HepG2 (cell line): ENCODE results near the gene SLC7A10. TPM values are rescaled to one million over a fixed set of nuclear protein-coding genes. Genes with fewer than 3 reads are reported as not detected.
A peak's percentile ranks its signal among the peaks of the same experiment; 100 is the strongest.

Experiments used
- BORCS8-MEF2B ChIP-seq: sonication (generic); formaldehyde crosslinking; IDR thresholded peaks from 2 replicates; pipeline ENCODE4 v1.8.0; 2022; ENCODE audit warnings: mild to moderate bottlenecking, missing genetic modification reagents
- HOXA3 ChIP-seq: sonication (generic); formaldehyde crosslinking; IDR thresholded peaks from 2 replicates; pipeline ENCODE4 v1.5.0; 2020; ENCODE audit warnings: missing genetic modification reagents
- KMT2B ChIP-seq: IDR thresholded peaks from 2 replicates; pipeline ENCODE4 v1.6.1; 2016; ENCODE audit warnings: missing genetic modification reagents, missing compliant biosample characterization
- MAZ ChIP-seq, 2 experiments: sonication (generic) in 1 of 2; formaldehyde crosslinking in 1 of 2; IDR thresholded peaks; 2 replicates each; pipeline versions ENCODE4 v1.5.0 to v1.6.1; 2012 to 2020; ENCODE audit warnings: low read depth in 2 of 2, mild to moderate bottlenecking in 2 of 2, borderline replicate concordance in 1 of 2, improper control_type of control experiment in 1 of 2, low read length in 1 of 2, missing genetic modification reagents in 1 of 2, moderate library complexity in 1 of 2
- MIXL1 ChIP-seq: IDR thresholded peaks from 2 replicates; pipeline ENCODE4 v1.6.1; 2016
- MYC ChIP-seq: sonication (generic); formaldehyde crosslinking; IDR thresholded peaks from 2 replicates; pipeline ENCODE4 v1.9.0; 2021; ENCODE audit warnings: missing genetic modification reagents, borderline replicate concordance
- NFYB ChIP-seq: sonication (generic); formaldehyde crosslinking; IDR thresholded peaks from 2 replicates; pipeline ENCODE4 v1.4.0; 2020; ENCODE audit warnings: missing genetic modification reagents
- ONECUT2 ChIP-seq: sonication (generic); formaldehyde crosslinking; IDR thresholded peaks from 2 replicates; pipeline ENCODE4 v1.4.0; 2020; ENCODE audit warnings: missing genetic modification reagents
- PHB2 ChIP-seq: fragments of 450-650 bp; IDR thresholded peaks from 2 replicates; pipeline ENCODE4 v1.6.1; 2018; ENCODE audit not compliant: partially characterized antibody
- RAD21 ChIP-seq: fragments of 450-650 bp; formaldehyde crosslinking; IDR thresholded peaks from 2 replicates; pipeline ENCODE4 v1.5.0; 2020; ENCODE audit warnings: mild to moderate bottlenecking
- RXRA ChIP-seq: sonication (generic); formaldehyde crosslinking; IDR thresholded peaks from 2 replicates; pipeline ENCODE4 v1.5.1; 2020; ENCODE audit warnings: missing genetic modification reagents
- SSRP1 ChIP-seq: IDR thresholded peaks from 2 replicates; pipeline ENCODE4 v1.6.1; 2016; ENCODE audit warnings: control low read depth
- THAP11 ChIP-seq: IDR thresholded peaks from 2 replicates; pipeline ENCODE4 v1.6.1; 2016; ENCODE audit warnings: missing biosample characterization, missing genetic modification reagents
- ZNF20 ChIP-seq: sonication (generic); formaldehyde crosslinking; IDR thresholded peaks from 2 replicates; pipeline ENCODE4 v1.4.0; 2020; ENCODE audit warnings: mild to moderate bottlenecking, moderate library complexity, missing genetic modification reagents
- ZNF264 ChIP-seq: sonication (generic); formaldehyde crosslinking; IDR thresholded peaks from 2 replicates; pipeline ENCODE4 v1.4.0; 2020; ENCODE audit warnings: missing genetic modification reagents
- ZNF761 ChIP-seq: sonication (generic); formaldehyde crosslinking; conservative IDR thresholded peaks from 2 replicates; pipeline ENCODE4 v1.4.0; 2020; ENCODE audit warnings: mild to moderate bottlenecking, missing genetic modification reagents
- ZNF792 ChIP-seq: IDR thresholded peaks from 2 replicates; pipeline ENCODE4 v1.6.1; 2016
- ZSCAN21 ChIP-seq: sonication (generic); formaldehyde crosslinking; IDR thresholded peaks from 2 replicates; pipeline ENCODE4 v1.8.0; 2022; ENCODE audit warnings: mild to moderate bottlenecking, missing genetic modification reagents, moderate library complexity, borderline replicate concordance
- polyA plus RNA-seq, 8 experiments: library from polyadenylated mRNA; depleted of rRNA in 3 of 8; stranded (reverse) in 7 of 8; unstranded in 1 of 8; fragments of >200 nt; fragmentation: Illumina TruSeq in 4 of 8; extraction: Trizol in 4 of 8; gene quantifications; 2 replicates each; pipeline versions ENCODE4 v1.2.1 to v1.2.3, GENCODE V29; 2011 to 2016; ENCODE audit warnings: low read depth in 4 of 8, missing spikeins in 1 of 8, mixed read lengths in 1 of 8; ENCODE audit not compliant: insufficient read depth in 1 of 8
- total RNA-seq, 5 experiments: library from RNA; depleted of rRNA; stranded (reverse); fragments of >200 nt; fragmentation: Illumina TruSeq; extraction: Trizol; gene quantifications; 2 replicates each; pipeline ENCODE4 v1.2.3, GENCODE V29; 2016; ENCODE audit warnings: low read depth in 1 of 5
- TF ChIP-seq, protein P1 (sequence below): sonication (generic); formaldehyde crosslinking; IDR thresholded peaks from 2 replicates; pipeline ENCODE4 v1.5.1; 2020; ENCODE audit warnings: missing genetic modification reagents, mild to moderate bottlenecking, borderline replicate concordance
- TF ChIP-seq, protein P2 (sequence below): sonication (generic); formaldehyde crosslinking; IDR thresholded peaks from 2 replicates; pipeline ENCODE4 v1.8.0; 2022; ENCODE audit warnings: missing genetic modification reagents, mild to moderate bottlenecking, inconsistent platforms, borderline replicate concordance
- TF ChIP-seq, protein P3 (sequence below): sonication (generic); formaldehyde crosslinking; IDR thresholded peaks from 2 replicates; pipeline ENCODE4 v1.5.1; 2020; ENCODE audit warnings: missing genetic modification reagents, mild to moderate bottlenecking, borderline replicate concordance
- TF ChIP-seq, protein P4 (sequence below): sonication (generic); formaldehyde crosslinking; IDR thresholded peaks from 2 replicates; pipeline ENCODE4 v1.9.0; 2022; ENCODE audit warnings: missing genetic modification reagents, mild to moderate bottlenecking, borderline replicate concordance
- TF ChIP-seq, protein P5 (sequence below): sonication (generic); formaldehyde crosslinking; IDR thresholded peaks from 2 replicates; pipeline ENCODE4 v1.4.0; 2020; ENCODE audit warnings: mild to moderate bottlenecking, missing genetic modification reagents, borderline replicate concordance

Gene SLC7A10
- total and polyA plus RNA-seq, 2 of the 13 experiments (the other 11 are each of a cell fraction or from before 2014, with no cell fraction given): 1.1 to 2.2 TPM

DNA sequence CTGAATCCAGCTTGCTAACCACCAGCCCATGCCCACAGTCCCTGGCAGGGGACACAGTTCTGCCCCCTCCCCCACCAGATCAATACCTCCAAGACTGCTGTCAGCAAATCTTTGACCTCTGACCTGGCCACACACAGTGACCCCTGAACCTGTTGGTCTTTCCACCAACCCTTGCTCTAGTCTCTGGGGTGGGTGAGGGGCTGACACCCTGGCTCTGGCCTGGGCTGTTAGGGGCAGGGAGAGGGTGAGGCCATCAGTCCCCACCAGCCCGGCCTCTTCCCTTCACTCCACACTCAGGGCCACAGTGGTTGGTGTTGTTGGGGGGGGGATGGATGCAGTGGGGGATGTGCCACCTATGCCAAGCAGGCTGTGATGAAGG lies 21.8 kb upstream of the SLC7A10 start (continued):
- TF ChIP-seq, protein P1, sequence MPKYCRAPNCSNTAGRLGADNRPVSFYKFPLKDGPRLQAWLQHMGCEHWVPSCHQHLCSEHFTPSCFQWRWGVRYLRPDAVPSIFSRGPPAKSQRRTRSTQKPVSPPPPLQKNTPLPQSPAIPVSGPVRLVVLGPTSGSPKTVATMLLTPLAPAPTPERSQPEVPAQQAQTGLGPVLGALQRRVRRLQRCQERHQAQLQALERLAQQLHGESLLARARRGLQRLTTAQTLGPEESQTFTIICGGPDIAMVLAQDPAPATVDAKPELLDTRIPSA (CRISPR knock-in tag): no peak
- TF ChIP-seq, protein P2, sequence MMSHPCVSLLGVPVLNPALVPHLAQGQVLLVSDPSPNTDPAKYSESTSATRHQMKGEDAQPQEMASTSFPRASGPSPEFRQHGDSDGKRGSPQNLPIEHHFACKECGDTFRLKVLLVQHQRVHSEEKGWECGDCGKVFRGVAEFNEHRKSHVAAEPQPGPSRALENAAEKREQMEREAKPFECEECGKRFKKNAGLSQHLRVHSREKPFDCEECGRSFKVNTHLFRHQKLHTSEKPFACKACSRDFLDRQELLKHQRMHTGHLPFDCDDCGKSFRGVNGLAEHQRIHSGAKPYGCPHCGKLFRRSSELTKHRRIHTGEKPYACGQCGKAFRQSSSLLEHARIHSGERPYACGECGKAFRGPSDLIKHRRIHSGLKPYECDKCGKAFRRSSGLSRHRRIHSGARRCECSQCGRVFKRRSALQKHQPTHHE (CRISPR knock-in tag): no peak
- TF ChIP-seq ZSCAN21: no peak
- TF ChIP-seq RXRA (CRISPR knock-in tag): peak; percentile 67; the same call in 1 of the 2 replicates
- peak; percentile 77; the same call in 1 of the 2 replicates for TF ChIP-seq HOXA3 (CRISPR knock-in tag)
- 0 out of 2 replicates have a peak, but pooled peaks have one; percentile 22 for TF ChIP-seq BORCS8-MEF2B (CRISPR knock-in tag)
- TF ChIP-seq, protein P3, sequence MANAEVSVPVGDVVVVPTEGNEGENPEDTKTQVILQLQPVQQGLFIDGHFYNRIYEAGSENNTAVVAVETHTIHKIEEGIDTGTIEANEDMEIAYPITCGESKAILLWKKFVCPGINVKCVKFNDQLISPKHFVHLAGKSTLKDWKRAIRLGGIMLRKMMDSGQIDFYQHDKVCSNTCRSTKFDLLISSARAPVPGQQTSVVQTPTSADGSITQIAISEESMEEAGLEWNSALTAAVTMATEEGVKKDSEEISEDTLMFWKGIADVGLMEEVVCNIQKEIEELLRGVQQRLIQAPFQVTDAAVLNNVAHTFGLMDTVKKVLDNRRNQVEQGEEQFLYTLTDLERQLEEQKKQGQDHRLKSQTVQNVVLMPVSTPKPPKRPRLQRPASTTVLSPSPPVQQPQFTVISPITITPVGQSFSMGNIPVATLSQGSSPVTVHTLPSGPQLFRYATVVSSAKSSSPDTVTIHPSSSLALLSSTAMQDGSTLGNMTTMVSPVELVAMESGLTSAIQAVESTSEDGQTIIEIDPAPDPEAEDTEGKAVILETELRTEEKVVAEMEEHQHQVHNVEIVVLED (CRISPR knock-in tag): 0 out of 2 replicates have a peak, but pooled peaks have one; percentile 44
- TF ChIP-seq PHB2: no peak
- TF ChIP-seq THAP11 (CRISPR knock-in tag): peak; percentile 38; the same call in 1 of the 2 replicates
- peak; percentile 27; the same call in 1 of the 2 replicates for TF ChIP-seq MYC
- TF ChIP-seq, protein P4, sequence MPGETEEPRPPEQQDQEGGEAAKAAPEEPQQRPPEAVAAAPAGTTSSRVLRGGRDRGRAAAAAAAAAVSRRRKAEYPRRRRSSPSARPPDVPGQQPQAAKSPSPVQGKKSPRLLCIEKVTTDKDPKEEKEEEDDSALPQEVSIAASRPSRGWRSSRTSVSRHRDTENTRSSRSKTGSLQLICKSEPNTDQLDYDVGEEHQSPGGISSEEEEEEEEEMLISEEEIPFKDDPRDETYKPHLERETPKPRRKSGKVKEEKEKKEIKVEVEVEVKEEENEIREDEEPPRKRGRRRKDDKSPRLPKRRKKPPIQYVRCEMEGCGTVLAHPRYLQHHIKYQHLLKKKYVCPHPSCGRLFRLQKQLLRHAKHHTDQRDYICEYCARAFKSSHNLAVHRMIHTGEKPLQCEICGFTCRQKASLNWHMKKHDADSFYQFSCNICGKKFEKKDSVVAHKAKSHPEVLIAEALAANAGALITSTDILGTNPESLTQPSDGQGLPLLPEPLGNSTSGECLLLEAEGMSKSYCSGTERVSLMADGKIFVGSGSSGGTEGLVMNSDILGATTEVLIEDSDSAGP (CRISPR knock-in tag): peak; percentile 46
- TF ChIP-seq KMT2B (CRISPR knock-in tag): no peak
- no peak for TF ChIP-seq MAZ (IDR thresholded peaks at IDR 0.05; ENCODE audit: borderline replicate concordance, low read depth, low read length)
- TF ChIP-seq MAZ (CRISPR knock-in tag; IDR thresholded peaks at IDR 0.05; ENCODE audit: low read depth): 0 out of 2 replicates have a peak, but pooled peaks have one; percentile 61
- no peak for TF ChIP-seq RAD21 (CRISPR knock-in tag)
- 0 out of 2 replicates have a peak, but pooled peaks have one; percentile 21 for TF ChIP-seq MIXL1 (CRISPR knock-in tag)
- TF ChIP-seq ONECUT2 (CRISPR knock-in tag): peak; percentile 97
- no peak for TF ChIP-seq ZNF264 (CRISPR knock-in tag)
- no peak for TF ChIP-seq ZNF761
- no peak for TF ChIP-seq SSRP1 (CRISPR knock-in tag)
- no peak for TF ChIP-seq NFYB (CRISPR knock-in tag)
- TF ChIP-seq, protein P5, sequence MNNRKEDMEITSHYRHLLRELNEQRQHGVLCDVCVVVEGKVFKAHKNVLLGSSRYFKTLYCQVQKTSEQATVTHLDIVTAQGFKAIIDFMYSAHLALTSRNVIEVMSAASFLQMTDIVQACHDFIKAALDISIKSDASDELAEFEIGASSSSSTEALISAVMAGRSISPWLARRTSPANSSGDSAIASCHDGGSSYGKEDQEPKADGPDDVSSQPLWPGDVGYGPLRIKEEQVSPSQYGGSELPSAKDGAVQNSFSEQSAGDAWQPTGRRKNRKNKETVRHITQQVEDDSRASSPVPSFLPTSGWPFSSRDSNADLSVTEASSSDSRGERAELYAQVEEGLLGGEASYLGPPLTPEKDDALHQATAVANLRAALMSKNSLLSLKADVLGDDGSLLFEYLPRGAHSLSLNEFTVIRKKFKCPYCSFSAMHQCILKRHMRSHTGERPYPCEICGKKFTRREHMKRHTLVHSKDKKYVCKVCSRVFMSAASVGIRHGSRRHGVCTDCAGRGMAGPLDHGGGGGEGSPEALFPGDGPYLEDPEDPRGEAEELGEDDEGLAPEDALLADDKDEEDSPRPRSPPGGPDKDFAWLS (CRISPR knock-in tag): no peak
- TF ChIP-seq ZNF20 (CRISPR knock-in tag): no peak
- no peak for TF ChIP-seq ZNF792 (CRISPR knock-in tag)
